Measurements from ENCODE around the gene CREB3L1. TPM values are rescaled to one million over a fixed set of nuclear protein-coding genes. Genes with fewer than 3 reads are reported as not detected.
"Not testable (repeated sequence)": the region's sequence is repeated elsewhere in the genome, so short reads cannot be mapped to it uniquely, and the experiment has no call there.

CREB3L1 gene
- total RNA-seq, 1 donor from 2014 or later = 1.9 TPM

GRCh38 chr11:46248289-46249102, 29.0 kb upstream of the CREB3L1 start:
- DNase-seq (ENCODE audit: low read depth, low spot score) = no peak

GRCh38 chr11:46249103-46249937, 28.1 kb upstream of the CREB3L1 start:
- no peak for DNase-seq (ENCODE audit: low read depth, low spot score)

- no peak for DNase-seq (ENCODE audit: low read depth, low spot score)
Measured at GRCh38 chr11:46249938-46250744, 27.3 kb upstream of the CREB3L1 start.

- DNase-seq (ENCODE audit: low read depth, low spot score) = no peak
Measured at GRCh38 chr11:46250745-46251052, 26.8 kb upstream of the CREB3L1 start.

GRCh38 chr11:46251954-46252353, 25.5 kb upstream of the CREB3L1 start:
- no peak for DNase-seq (ENCODE audit: low read depth, low spot score)

GRCh38 chr11:46252373-46252914, 25.0 kb upstream of the CREB3L1 start:
- DNase-seq (ENCODE audit: low read depth, low spot score) = no peak

- DNase-seq (ENCODE audit: low read depth, low spot score) = no peak
Measured at GRCh38 chr11:46253258-46254132, 24.0 kb upstream of the CREB3L1 start.

GRCh38 chr11:46254133-46254491, 23.4 kb upstream of the CREB3L1 start:
- DNase-seq (ENCODE audit: low read depth, low spot score) = no peak

GRCh38 chr11:46256540-46257001, 20.9 kb upstream of the CREB3L1 start:
- DNase-seq (ENCODE audit: low read depth, low spot score) = no peak

GRCh38 chr11:46259347-46259746, 18.1 kb upstream of the CREB3L1 start:
- DNase-seq (ENCODE audit: low read depth, low spot score) = not testable (repeated sequence)

GRCh38 chr11:46259971-46260560, 17.4 kb upstream of the CREB3L1 start:
- no peak for DNase-seq (ENCODE audit: low read depth, low spot score)

- DNase-seq (ENCODE audit: low read depth, low spot score) = no peak
Measured at GRCh38 chr11:46263120-46263519, 14.3 kb upstream of the CREB3L1 start.

GRCh38 chr11:46264030-46264429, 13.4 kb upstream of the CREB3L1 start:
- no peak for DNase-seq (ENCODE audit: low read depth, low spot score)

GRCh38 chr11:46264976-46265375, 12.5 kb upstream of the CREB3L1 start:
- no peak for DNase-seq (ENCODE audit: low read depth, low spot score)

- DNase-seq (ENCODE audit: low read depth, low spot score) = no peak
Measured at GRCh38 chr11:46265764-46266163, 11.7 kb upstream of the CREB3L1 start.

GRCh38 chr11:46267930-46268329, 9.5 kb upstream of the CREB3L1 start:
- no peak for DNase-seq (ENCODE audit: low read depth, low spot score)

GRCh38 chr11:46270684-46271083, 6.8 kb upstream of the CREB3L1 start:
- no peak for DNase-seq (ENCODE audit: low read depth, low spot score)

GRCh38 chr11:46271407-46271806, 6.1 kb upstream of the CREB3L1 start:
- no peak for DNase-seq (ENCODE audit: low read depth, low spot score)

GRCh38 chr11:46271875-46272815, 5.3 kb upstream of the CREB3L1 start:
- no peak for DNase-seq (ENCODE audit: low read depth, low spot score)
